ENCODE measurements around the gene MDN1.
"Not testable (repeated sequence)": the region's sequence is repeated elsewhere in the genome, so short reads cannot be mapped to it uniquely, and the experiment has no call there.

- TF ChIP-seq, protein P1, sequence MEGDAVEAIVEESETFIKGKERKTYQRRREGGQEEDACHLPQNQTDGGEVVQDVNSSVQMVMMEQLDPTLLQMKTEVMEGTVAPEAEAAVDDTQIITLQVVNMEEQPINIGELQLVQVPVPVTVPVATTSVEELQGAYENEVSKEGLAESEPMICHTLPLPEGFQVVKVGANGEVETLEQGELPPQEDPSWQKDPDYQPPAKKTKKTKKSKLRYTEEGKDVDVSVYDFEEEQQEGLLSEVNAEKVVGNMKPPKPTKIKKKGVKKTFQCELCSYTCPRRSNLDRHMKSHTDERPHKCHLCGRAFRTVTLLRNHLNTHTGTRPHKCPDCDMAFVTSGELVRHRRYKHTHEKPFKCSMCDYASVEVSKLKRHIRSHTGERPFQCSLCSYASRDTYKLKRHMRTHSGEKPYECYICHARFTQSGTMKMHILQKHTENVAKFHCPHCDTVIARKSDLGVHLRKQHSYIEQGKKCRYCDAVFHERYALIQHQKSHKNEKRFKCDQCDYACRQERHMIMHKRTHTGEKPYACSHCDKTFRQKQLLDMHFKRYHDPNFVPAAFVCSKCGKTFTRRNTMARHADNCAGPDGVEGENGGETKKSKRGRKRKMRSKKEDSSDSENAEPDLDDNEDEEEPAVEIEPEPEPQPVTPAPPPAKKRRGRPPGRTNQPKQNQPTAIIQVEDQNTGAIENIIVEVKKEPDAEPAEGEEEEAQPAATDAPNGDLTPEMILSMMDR (IDR thresholded peaks at IDR 0.05), result not testable (repeated sequence)
- TF ChIP-seq POLR2A, POLR2AphosphoS5 (IDR thresholded peaks at IDR 0.05): not testable (repeated sequence)
These were observed 6.2 kb downstream of the MDN1 start for GRCh38 chr6:89813422-89813821.

Data from sigmoid colon (tissue), 4 donors.